OCI-LY1 (cell line): ENCODE results near the gene PCDHGA3.

ENCODE experiments used
- CTCF ChIP-seq: fragments of 200-600 bp; sonication (generic), shearing (Covaris generic); IDR thresholded peaks from 2 replicates; pipeline ENCODE4 v1.5.1; 2017; ENCODE audit warnings: mild to moderate bottlenecking, antibody characterized with exemption, low read length, moderate library complexity, mixed read lengths
- EZH2 ChIP-seq: fragments of 200-600 bp; sonication (generic), shearing (Covaris generic); IDR thresholded peaks from 2 replicates; pipeline ENCODE4 v1.8.0; 2017; ENCODE audit warnings: borderline replicate concordance, mixed run types, mild to moderate bottlenecking, antibody characterized with exemption, low read length, moderate library complexity, mixed read lengths

GRCh38 chr5:141356133-141356532, 12.5 kb downstream of the PCDHGA3 start:
- TF ChIP-seq CTCF (no peak), EZH2 (no peak)
